Activated CD4-positive, alpha-beta memory T cell treated with anti-CD3 and anti-CD28 coated beads for 36 hours (primary cell): ENCODE results near the gene PTOV1. TPM values are rescaled to one million over a fixed set of nuclear protein-coding genes. Genes with fewer than 3 reads are reported as not detected.

ENCODE experiments used
- CTCF ChIA-PET: fragments of 350-600 bp; sonication (Branson Sonifier 250); formaldehyde crosslinking; loops from one replicate; lab custom pipeline; 2021; ENCODE audit warnings: antibody characterized with exemption, inconsistent platforms; lab: Charles Lee
- POLR2A ChIA-PET: fragments of 350-600 bp; sonication (Branson Sonifier 250); formaldehyde crosslinking; loops from one replicate; lab custom pipeline; 2021; ENCODE audit warnings: antibody characterized with exemption; lab: Charles Lee
- DNase-seq: peaks from one replicate; pipeline ENCODE4 v3.0.0-alpha.2; 2020
- H3K27ac Mint-ChIP-seq: one replicate; pipeline ENCODE4 v1.8.0; 2021; ENCODE audit warnings: mixed read lengths
- H3K27me3 Mint-ChIP-seq: one replicate; pipeline ENCODE4 v1.8.0; 2021; ENCODE audit warnings: mixed read lengths
- H3K36me3 Mint-ChIP-seq: one replicate; pipeline ENCODE4 v1.8.0; 2021; ENCODE audit warnings: mixed read lengths
- H3K4me1 Mint-ChIP-seq: one replicate; pipeline ENCODE4 v1.8.0; 2021; ENCODE audit warnings: low read depth, mixed read lengths
- H3K4me3 Mint-ChIP-seq: one replicate; pipeline ENCODE4 v1.8.0; 2021; ENCODE audit warnings: mild to moderate bottlenecking, mixed read lengths
- H3K9me3 Mint-ChIP-seq: one replicate; pipeline ENCODE4 v1.8.0; 2021; ENCODE audit warnings: mixed read lengths
- intact Hi-C: fragments of 100-400 bp; cut with micrococcal nuclease; formaldehyde crosslinking; loops from one replicate; pipeline ENCODE4 v1.15.1; 2023
- total RNA-seq, 2 experiments: library from RNA; stranded (reverse); gene quantifications; one replicate each; pipeline ENCODE4 v1.2.3, GENCODE V29; 2021

The PTOV1 gene
- total RNA-seq, 2 experiments from 2014 or later: 105 to 108 TPM

- ChIA-PET POLR2A (no interaction called here), CTCF (interaction anchor here (0.6 to 1.6 kb wide), 5 partner anchors 77 to 167 kb away, joined by 3 to 8 read pairs (median 3); partner anchors contain the start of gene AP2A1)
- no peak for DNase-seq
- H3K27me3 Mint-ChIP-seq: no peaks in the 10 kb centered on the region
- H3K4me1 Mint-ChIP-seq: peaks cover 37% of the 10 kb centered on the region
- peaks cover 13% of the 10 kb centered on the region for H3K9me3 Mint-ChIP-seq
- H3K36me3 Mint-ChIP-seq: peaks cover 3% of the 10 kb centered on the region
- intact Hi-C loops: no loop called here
- H3K27ac Mint-ChIP-seq: no peak overlapping the region
- no peak overlapping the region for H3K4me3 Mint-ChIP-seq
These were observed 2.9 kb upstream of the PTOV1 start for GRCh38 chr19:49847731-49848696.

GRCh38 chr19:49848938-49849337, 2.0 kb upstream of the PTOV1 start:
- no peak for DNase-seq
- intact Hi-C loops: no loop called here
- H3K4me3 Mint-ChIP-seq: peak overlapping the region; percentile 40

GRCh38 chr19:49849433-49850220, 1.3 kb upstream of the PTOV1 start:
- Mint-ChIP-seq H3K27ac (peak overlapping the region; percentile 21), H3K4me3 (peak overlapping the region; percentile 40), H3K27me3 (no peaks in the 10 kb centered on the region), H3K9me3 (peaks cover 13% of the 10 kb centered on the region), H3K4me1 (peaks cover 41% of the 10 kb centered on the region), H3K36me3 (peaks cover 3% of the 10 kb centered on the region)
- no peak for DNase-seq
- ChIA-PET CTCF (interaction anchor here (0.5 to 1.3 kb wide), 3 partner anchors 18 to 1972 kb away, joined by 3 to 11 read pairs (median 3); partner anchors contain the start of gene PNKP), POLR2A (interaction anchor here (1.3 to 2.2 kb wide), 3 partner anchors 17 to 36 kb away, joined by 4 to 8 read pairs (median 5); partner anchors contain the start of gene FUZ)
- intact Hi-C loops: loop anchor here (1.0 to 2.0 kb wide), 5 partner anchors 18 to 209 kb away; partner anchors contain the start of genes AP2A1, IL4I1, MED25 and PNKP

More at GRCh38 chr19:49848938-49849337, 2.0 kb upstream of the PTOV1 start:
- POLR2A ChIA-PET: no interaction called here
- H3K4me1 Mint-ChIP-seq: peaks cover 41% of the 10 kb centered on the region
- H3K9me3 Mint-ChIP-seq: peaks cover 13% of the 10 kb centered on the region
- H3K36me3 Mint-ChIP-seq: peaks cover 3% of the 10 kb centered on the region
- peak overlapping the region; percentile 21 for H3K27ac Mint-ChIP-seq
- H3K27me3 Mint-ChIP-seq: no peaks in the 10 kb centered on the region
- CTCF ChIA-PET: interaction anchor here (1.6 kb wide), 1 partner anchor 131 kb away, joined by 8 read pairs; no protein-coding TSS in a partner anchor

- H3K9me3 Mint-ChIP-seq: peaks cover 13% of the 10 kb centered on the region
- peaks cover 41% of the 10 kb centered on the region for H3K4me1 Mint-ChIP-seq
- intact Hi-C loops: loop anchor here (1.0 to 2.0 kb wide), 5 partner anchors 17 to 209 kb away; partner anchors contain the start of genes AP2A1, IL4I1, MED25 and PNKP
- peaks cover 3% of the 10 kb centered on the region for H3K36me3 Mint-ChIP-seq
- H3K4me3 Mint-ChIP-seq: peak overlapping the region; percentile 86
- H3K27ac Mint-ChIP-seq: no peak overlapping the region
- POLR2A ChIA-PET: interaction anchor here (1.3 to 2.2 kb wide), 5 partner anchors 17 to 79 kb away, joined by 4 to 8 read pairs (median 5); partner anchors contain the start of genes ATF5, FUZ and NUP62
- CTCF ChIA-PET: interaction anchor here (0.5 to 1.3 kb wide), 3 partner anchors 18 to 1972 kb away, joined by 3 to 11 read pairs (median 3); partner anchors contain the start of gene PNKP
- H3K27me3 Mint-ChIP-seq: no peaks in the 10 kb centered on the region
- no peak for DNase-seq
These were observed 805 bp upstream of the PTOV1 start for GRCh38 chr19:49850221-49850486.

- H3K27me3 Mint-ChIP-seq: no peaks in the 10 kb centered on the region
- peaks cover 6% of the 10 kb centered on the region for H3K36me3 Mint-ChIP-seq
- peaks cover 13% of the 10 kb centered on the region for H3K9me3 Mint-ChIP-seq
- DNase-seq: peak; percentile 50
- H3K4me1 Mint-ChIP-seq: peaks cover 41% of the 10 kb centered on the region
- H3K27ac Mint-ChIP-seq: peak overlapping the region; percentile 28
- H3K4me3 Mint-ChIP-seq: peak overlapping the region; percentile 67
- intact Hi-C loops: loop anchor here (2.0 kb wide), 4 partner anchors 33 to 211 kb away; partner anchors contain the start of genes AP2A1, IL4I1, MED25 and RRAS
- CTCF ChIA-PET: interaction anchor here (0.6 kb wide), 1 partner anchor 167 kb away, joined by 3 read pairs; no protein-coding TSS in a partner anchor
- POLR2A ChIA-PET: interaction anchor here (0.7 to 2.2 kb wide), 4 partner anchors 18 to 78 kb away, joined by 3 to 8 read pairs (median 6); partner anchors contain the start of genes AKT1S1, ATF5, FUZ and NUP62
These were observed 699 bp downstream of the PTOV1 start for GRCh38 chr19:49851456-49852259.

- Mint-ChIP-seq H3K4me3 (peak overlapping the region; percentile 67), H3K27ac (no peak overlapping the region), H3K36me3 (peaks cover 8% of the 10 kb centered on the region), H3K4me1 (peaks cover 38% of the 10 kb centered on the region), H3K27me3 (no peaks in the 10 kb centered on the region), H3K9me3 (peaks cover 13% of the 10 kb centered on the region)
- intact Hi-C loops: no loop called here
- ChIA-PET POLR2A (interaction anchor here (0.9 kb wide), 1 partner anchor 23 kb away, joined by 3 read pairs; no protein-coding TSS in a partner anchor), CTCF (interaction anchor here (0.6 kb wide), 1 partner anchor 168 kb away, joined by 3 read pairs; no protein-coding TSS in a partner anchor)
- DNase-seq: no peak
These were observed 1.7 kb downstream of the PTOV1 start for GRCh38 chr19:49852631-49853126.

GRCh38 chr19:49853852-49854377, 3.0 kb downstream of the PTOV1 start:
- H3K4me1 Mint-ChIP-seq: peaks cover 27% of the 10 kb centered on the region
- no peak for DNase-seq
- no peak overlapping the region for H3K4me3 Mint-ChIP-seq
- intact Hi-C loops: no loop called here
- peaks cover 14% of the 10 kb centered on the region for H3K36me3 Mint-ChIP-seq
- POLR2A ChIA-PET: interaction anchor here (0.6 to 1.1 kb wide), 4 partner anchors 9 to 22 kb away, joined by 3 to 4 read pairs (median 3); no protein-coding TSS in a partner anchor
- no peaks in the 10 kb centered on the region for H3K27me3 Mint-ChIP-seq
- CTCF ChIA-PET: interaction anchor here (0.8 kb wide), 1 partner anchor 11 kb away, joined by 3 read pairs; no protein-coding TSS in a partner anchor
- H3K9me3 Mint-ChIP-seq: peaks cover 11% of the 10 kb centered on the region
- no peak overlapping the region for H3K27ac Mint-ChIP-seq

- CTCF ChIA-PET: interaction anchor here (0.8 kb wide), 1 partner anchor 11 kb away, joined by 3 read pairs; no protein-coding TSS in a partner anchor
- intact Hi-C loops: no loop called here
These were observed 3.7 kb downstream of the PTOV1 start for GRCh38 chr19:49854378-49855263.

GRCh38 chr19:49855277-49855675, 4.3 kb downstream of the PTOV1 start:
- CTCF ChIA-PET: no interaction called here
- Mint-ChIP-seq H3K4me1 (peaks cover 16% of the 10 kb centered on the region), H3K27me3 (no peaks in the 10 kb centered on the region), H3K36me3 (peaks cover 15% of the 10 kb centered on the region), H3K27ac (peak overlapping the region; percentile 43), H3K9me3 (no peaks in the 10 kb centered on the region), H3K4me3 (no peak overlapping the region)
- intact Hi-C loops: no loop called here
- POLR2A ChIA-PET: no interaction called here
- no peak for DNase-seq

More at GRCh38 chr19:49854378-49855263, 3.7 kb downstream of the PTOV1 start:
- Mint-ChIP-seq H3K27me3 (no peaks in the 10 kb centered on the region), H3K4me3 (no peak overlapping the region), H3K27ac (no peak overlapping the region), H3K4me1 (peaks cover 23% of the 10 kb centered on the region), H3K36me3 (peaks cover 12% of the 10 kb centered on the region), H3K9me3 (peaks cover 6% of the 10 kb centered on the region)
- no peak for DNase-seq
- POLR2A ChIA-PET: interaction anchor here (1.1 kb wide), 1 partner anchor 12 kb away, joined by 4 read pairs; no protein-coding TSS in a partner anchor
